WTC11 (cell line): ENCODE data around the gene AFF3. TPM values are rescaled to one million over a fixed set of nuclear protein-coding genes. Genes with fewer than 3 reads are reported as not detected.

Experiments
- ATAC-seq: fragments of 200-7000 bp; cut with Tn5 transposase; 2 replicates; pipeline ENCODE4 v1.10.0; 2021; ENCODE audit warnings: mild to moderate bottlenecking, moderate library complexity
- CTCF ChIA-PET: fragments of 300-600 bp; sonication (Branson Sonifier 250); formaldehyde crosslinking; loops from one replicate; lab custom pipeline; 2021; ENCODE audit warnings: antibody characterized with exemption; lab: Charles Lee
- POLR2A ChIA-PET: fragments of 350-600 bp; sonication (Branson Sonifier 250); formaldehyde crosslinking; loops from one replicate; lab custom pipeline; 2021; ENCODE audit warnings: antibody characterized with exemption; lab: Charles Lee
- DNase-seq: peaks from one replicate; pipeline ENCODE4 v3.0.0; 2021; ENCODE audit warnings: low spot score
- H3K27ac Mint-ChIP-seq: 2 replicates; pipeline ENCODE4 v1.8.0; 2021; ENCODE audit warnings: mixed read lengths
- H3K27me3 Mint-ChIP-seq: 2 replicates; pipeline ENCODE4 v1.8.0; 2021; ENCODE audit warnings: low read depth, mild to moderate bottlenecking, moderate library complexity, mixed read lengths
- H3K36me3 Mint-ChIP-seq: 2 replicates; pipeline ENCODE4 v1.8.0; 2021; ENCODE audit warnings: mixed read lengths
- H3K4me1 Mint-ChIP-seq: 2 replicates; pipeline ENCODE4 v1.8.0; 2022; ENCODE audit warnings: mixed read lengths
- H3K4me3 Mint-ChIP-seq: 2 replicates; pipeline ENCODE4 v1.8.0; 2021; ENCODE audit warnings: mild to moderate bottlenecking, moderate library complexity, mixed read lengths
- H3K9me3 Mint-ChIP-seq: 2 replicates; pipeline ENCODE4 v1.8.0; 2021; ENCODE audit warnings: mixed read lengths
- ARID4B ChIP-seq: sonication (generic); formaldehyde crosslinking; IDR thresholded peaks from 2 replicates; pipeline ENCODE4 v1.8.0; 2023; ENCODE audit warnings: missing genetic modification reagents, mild to moderate bottlenecking, borderline replicate concordance
- ATF3 ChIP-seq: sonication (generic); formaldehyde crosslinking; conservative IDR thresholded peaks from 2 replicates; pipeline ENCODE4 v1.8.1; 2022; ENCODE audit warnings: mild to moderate bottlenecking, missing genetic modification reagents
- CREM ChIP-seq: sonication (generic); formaldehyde crosslinking; IDR thresholded peaks from 2 replicates; pipeline ENCODE4 v1.8.1; 2022; ENCODE audit warnings: mild to moderate bottlenecking, missing genetic modification reagents, moderate library complexity
- E2F4 ChIP-seq: sonication (generic); formaldehyde crosslinking; IDR thresholded peaks from 2 replicates; pipeline ENCODE4 v1.8.1; 2022; ENCODE audit warnings: low read depth, mild to moderate bottlenecking, moderate library complexity, missing genetic modification reagents, borderline replicate concordance
- ELF4 ChIP-seq: sonication (generic); formaldehyde crosslinking; IDR thresholded peaks from 2 replicates; pipeline ENCODE4 v1.8.1; 2022; ENCODE audit warnings: low read depth, mild to moderate bottlenecking, moderate library complexity, missing genetic modification reagents
- EMX1 ChIP-seq: fragments of 250-450 bp; sonication (Bioruptor Pico); IDR thresholded peaks from 2 replicates; pipeline ENCODE4 v1.8.0; 2021; ENCODE audit warnings: mild to moderate bottlenecking
- ESRRA ChIP-seq: sonication (generic); formaldehyde crosslinking; IDR thresholded peaks from 2 replicates; pipeline ENCODE4 v1.8.1; 2022; ENCODE audit warnings: mild to moderate bottlenecking, missing genetic modification reagents, borderline replicate concordance
- FOXP4 ChIP-seq: sonication (generic); formaldehyde crosslinking; IDR thresholded peaks from 2 replicates; pipeline ENCODE4 v1.8.0; 2022; ENCODE audit warnings: mild to moderate bottlenecking, missing genetic modification reagents
- GABPB1 ChIP-seq: sonication (generic); formaldehyde crosslinking; IDR thresholded peaks from 2 replicates; pipeline ENCODE4 v1.8.1; 2023; ENCODE audit warnings: mild to moderate bottlenecking, missing genetic modification reagents
- GRHL2 ChIP-seq: fragments of 250-450 bp; sonication (Bioruptor Pico); IDR thresholded peaks from 2 replicates; pipeline ENCODE4 v1.8.0; 2022; ENCODE audit warnings: mild to moderate bottlenecking, moderate library complexity; ENCODE audit not compliant: insufficient replicate concordance, severe bottlenecking
- HMGXB4 ChIP-seq: sonication (generic); formaldehyde crosslinking; IDR thresholded peaks from 2 replicates; pipeline ENCODE4 v1.8.1; 2023; ENCODE audit warnings: mild to moderate bottlenecking, moderate library complexity, missing genetic modification reagents
- JAZF1 ChIP-seq: fragments of 250-450 bp; sonication (Bioruptor Pico); IDR thresholded peaks from 2 replicates; pipeline ENCODE4 v1.9.0; 2021; ENCODE audit warnings: moderate library complexity, mild to moderate bottlenecking, inconsistent platforms
- MYBL2 ChIP-seq: sonication (generic); formaldehyde crosslinking; IDR thresholded peaks from 2 replicates; pipeline ENCODE4 v1.8.1; 2023; ENCODE audit warnings: mild to moderate bottlenecking, moderate library complexity, missing genetic modification reagents
- NFE2L1 ChIP-seq: sonication (generic); formaldehyde crosslinking; IDR thresholded peaks from 2 replicates; pipeline ENCODE4 v1.8.1; 2023; ENCODE audit warnings: missing genetic modification reagents
- NFYB ChIP-seq: sonication (generic); formaldehyde crosslinking; conservative IDR thresholded peaks from 2 replicates; pipeline ENCODE4 v1.8.0; 2022; ENCODE audit warnings: low read depth, missing genetic modification reagents
- NR2C2 ChIP-seq: sonication (generic); formaldehyde crosslinking; IDR thresholded peaks from 2 replicates; pipeline ENCODE4 v1.8.0; 2022; ENCODE audit warnings: mild to moderate bottlenecking, missing genetic modification reagents
- PRRX2 ChIP-seq: fragments of 250-450 bp; sonication (Bioruptor Pico); IDR thresholded peaks from 2 replicates; pipeline ENCODE4 v1.8.0; 2021; ENCODE audit warnings: mild to moderate bottlenecking
- RORB ChIP-seq: fragments of 250-450 bp; sonication (Bioruptor Pico); IDR thresholded peaks from 2 replicates; pipeline ENCODE4 v1.9.0; 2021; ENCODE audit warnings: mild to moderate bottlenecking
- USF1 ChIP-seq: sonication (generic); formaldehyde crosslinking; IDR thresholded peaks from 2 replicates; pipeline ENCODE4 v1.8.0; 2022; ENCODE audit warnings: mild to moderate bottlenecking, missing genetic modification reagents
- ZNF219 ChIP-seq: sonication (generic); formaldehyde crosslinking; IDR thresholded peaks from 2 replicates; pipeline ENCODE4 v1.8.0; 2023; ENCODE audit warnings: missing genetic modification reagents, mild to moderate bottlenecking, borderline replicate concordance
- ZNF263 ChIP-seq: sonication (generic); formaldehyde crosslinking; IDR thresholded peaks from 2 replicates; pipeline ENCODE4 v1.8.1; 2022; ENCODE audit warnings: low read depth, mild to moderate bottlenecking, moderate library complexity, missing genetic modification reagents
- ZNF416 ChIP-seq: fragments of 250-450 bp; sonication (Bioruptor Pico); IDR thresholded peaks from 2 replicates; pipeline ENCODE4 v1.9.0; 2021; ENCODE audit warnings: mild to moderate bottlenecking, inconsistent platforms
- ZSCAN18 ChIP-seq: fragments of 250-450 bp; sonication (Bioruptor Pico); IDR thresholded peaks from 2 replicates; pipeline ENCODE4 v2.1.2; 2022; ENCODE audit warnings: mild to moderate bottlenecking, moderate library complexity
- total RNA-seq: library from RNA; stranded (reverse); gene quantifications from 3 replicates; pipeline ENCODE4 v1.2.3, GENCODE V29; 2021

The AFF3 gene
- total RNA-seq, 1 experiment from 2014 or later, result 1.2 TPM

GRCh38 chr2:99910902-99911301 lies 231.5 kb downstream of the AFF3 start:
- H3K9me3 Mint-ChIP-seq, result no peaks in the 10 kb centered on the region
- ATAC-seq (no peak), DNase-seq (no peak)
- ChIA-PET POLR2A (interaction anchor here (0.7 kb wide), 1 partner anchor 410 kb away, joined by 10 read pairs; no protein-coding TSS in a partner anchor), CTCF (interaction anchor here (1.0 to 1.4 kb wide), 2 partner anchors 77 to 349 kb away, joined by 4 read pairs; no protein-coding TSS in a partner anchor)
- no peak overlapping the region for H3K27ac Mint-ChIP-seq
- peaks cover 5% of the 10 kb centered on the region; the same call in 1 of the 2 replicates for H3K4me1 Mint-ChIP-seq
- no peak for TF ChIP-seq EMX1 (CRISPR knock-in tag)
- no peak for TF ChIP-seq E2F4 (CRISPR knock-in tag)
- no peak for TF ChIP-seq RORB (CRISPR knock-in tag)
- TF ChIP-seq NFYB, result no peak
- TF ChIP-seq HMGXB4 (CRISPR knock-in tag), result no peak
- no peak for TF ChIP-seq FOXP4 (CRISPR knock-in tag)
- no peak for TF ChIP-seq PRRX2 (CRISPR knock-in tag)
- no peaks in the 10 kb centered on the region for H3K27me3 Mint-ChIP-seq
- H3K4me3 Mint-ChIP-seq, result no peak overlapping the region
- no peaks in the 10 kb centered on the region for H3K36me3 Mint-ChIP-seq

GRCh38 chr2:99905636-99906035 lies 236.8 kb downstream of the AFF3 start:
- ATAC-seq (no peak), DNase-seq (no peak)
- H3K4me3 Mint-ChIP-seq, result no peak overlapping the region
- no peak overlapping the region for H3K27ac Mint-ChIP-seq
- H3K9me3 Mint-ChIP-seq, result no peaks in the 10 kb centered on the region
- ChIA-PET POLR2A (no interaction called here), CTCF (no interaction called here)
- no peaks in the 10 kb centered on the region for H3K27me3 Mint-ChIP-seq
- H3K4me1 Mint-ChIP-seq, result no peaks in the 10 kb centered on the region
- no peak for TF ChIP-seq ESRRA
- TF ChIP-seq ZNF219 (CRISPR knock-in tag), result no peak
- no peak for TF ChIP-seq CREM (CRISPR knock-in tag)
- TF ChIP-seq GABPB1 (CRISPR knock-in tag), result no peak
- TF ChIP-seq RORB (CRISPR knock-in tag), result no peak
- no peak for TF ChIP-seq ATF3
- TF ChIP-seq ELF4 (CRISPR knock-in tag), result no peak
- no peak for TF ChIP-seq ZNF263 (CRISPR knock-in tag)
- TF ChIP-seq JAZF1 (CRISPR knock-in tag), result no peak
- TF ChIP-seq GRHL2 (CRISPR knock-in tag), result no peak
- TF ChIP-seq MYBL2 (CRISPR knock-in tag), result no peak
- no peak for TF ChIP-seq USF1 (CRISPR knock-in tag)
- TF ChIP-seq NFE2L1, result no peak
- no peak for TF ChIP-seq ARID4B (CRISPR knock-in tag)
- TF ChIP-seq ZSCAN18 (CRISPR knock-in tag), result no peak
- TF ChIP-seq NR2C2, result no peak
- TF ChIP-seq ZNF416 (CRISPR knock-in tag), result no peak
- H3K36me3 Mint-ChIP-seq, result no peaks in the 10 kb centered on the region
